BJ (cell line): ENCODE results near the gene PGM1. TPM values are rescaled to one million over a fixed set of nuclear protein-coding genes. Genes with fewer than 3 reads are reported as not detected.
A peak's percentile ranks its signal among the peaks of the same experiment; 100 is the strongest.

Experiments
- CTCF ChIA-PET: fragments of 350-600 bp; formaldehyde crosslinking; extraction: SDS; loops from one replicate; lab custom pipeline; 2021; ENCODE audit warnings: antibody characterized with exemption, inconsistent platforms; lab: Yijun Ruan, JAX
- POLR2A ChIA-PET: fragments of 300-600 bp; sonication (Branson Sonifier 250); formaldehyde crosslinking; extraction: SDS; loops from one replicate; lab custom pipeline; 2021; ENCODE audit warnings: antibody characterized with exemption; lab: Charles Lee
- DNase-seq: peaks from one replicate; pipeline ENCODE4 v3.0.0-alpha.2; 2011; ENCODE audit warnings: low read depth
- H3K27me3 ChIP-seq: 2 replicates; pipeline ENCODE4 v1.6.0; 2011; ENCODE audit warnings: low read length; ENCODE audit not compliant: control insufficient read depth, insufficient read depth
- H3K36me3 ChIP-seq: 2 replicates; pipeline ENCODE4 v1.5.1; 2011; ENCODE audit warnings: low read length; ENCODE audit not compliant: control insufficient read depth, insufficient read depth
- H3K4me3 ChIP-seq: 2 replicates; pipeline ENCODE4 v1.5.1; 2011; ENCODE audit warnings: low read depth, mild to moderate bottlenecking, control low read depth, low read length
- CTCF ChIP-seq: IDR thresholded peaks from 2 replicates; pipeline ENCODE4 v1.5.1; 2011; ENCODE audit warnings: low read depth, mild to moderate bottlenecking, control low read depth, inconsistent platforms, low read length, moderate library complexity; ENCODE audit not compliant: insufficient read depth
- polyA plus RNA-seq: library from polyadenylated mRNA; depleted of rRNA; stranded (reverse); fragments of >200 nt; gene quantifications from 2 replicates; pipeline ENCODE4 v1.2.3, GENCODE V29; 2011

The PGM1 gene
- polyA plus RNA-seq, 1 experiment: 29.6 TPM

GRCh38 chr1:63592536-63593302 lies 492 bp upstream of the PGM1 start:
- DNase-seq: no peak
- ChIA-PET POLR2A (no interaction called here), CTCF (interaction anchor here (1.3 kb wide), 1 partner anchor 17 kb away, joined by 6 read pairs; no protein-coding TSS in a partner anchor)
- TF ChIP-seq CTCF: no peak
- Histone ChIP-seq H3K27me3 (no peaks in the 10 kb centered on the region), H3K4me3 (peak overlapping the region; percentile 63), H3K36me3 (no peaks in the 10 kb centered on the region)

- no peak for DNase-seq
- Histone ChIP-seq H3K27me3 (no peaks in the 10 kb centered on the region), H3K36me3 (no peaks in the 10 kb centered on the region), H3K4me3 (peak overlapping the region; percentile 63)
- no peak for TF ChIP-seq CTCF
- CTCF ChIA-PET: interaction anchor here (0.5 to 1.3 kb wide), 2 partner anchors 18 to 56 kb away, joined by 3 to 6 read pairs; no protein-coding TSS in a partner anchor
- POLR2A ChIA-PET: no interaction called here
These were observed 835 bp downstream of the PGM1 start for GRCh38 chr1:63593886-63594605.

- H3K36me3 ChIP-seq: no peaks in the 10 kb centered on the region
- H3K27me3 ChIP-seq: no peaks in the 10 kb centered on the region
- ChIA-PET POLR2A (no interaction called here), CTCF (interaction anchor here (0.6 kb wide), 1 partner anchor 852 kb away, joined by 4 read pairs; no protein-coding TSS in a partner anchor)
- no peak overlapping the region for H3K4me3 ChIP-seq
- DNase-seq: no peak
- no peak for TF ChIP-seq CTCF
These were observed 2.2 kb downstream of the PGM1 start for GRCh38 chr1:63595435-63595834.

- CTCF ChIA-PET: interaction anchor here (0.7 kb wide), 1 partner anchor 576 kb away, joined by 3 read pairs; no protein-coding TSS in a partner anchor
These were observed 6.6 kb downstream of the PGM1 start for GRCh38 chr1:63599799-63600198.

More at GRCh38 chr1:63599799-63600198, 6.6 kb downstream of the PGM1 start:
- Histone ChIP-seq H3K4me3 (no peak overlapping the region), H3K36me3 (no peaks in the 10 kb centered on the region; the same call in 1 of the 2 replicates), H3K27me3 (no peaks in the 10 kb centered on the region)
- TF ChIP-seq CTCF: no peak
- no peak for DNase-seq
- POLR2A ChIA-PET: no interaction called here
